ENCODE measurements around the gene PITPNM3.
"Not testable (repeated sequence)": the region's sequence is repeated elsewhere in the genome, so short reads cannot be mapped to it uniquely, and the experiment has no call there.

PITPNM3 gene
- long read RNA-seq, donor 1, full-length matches to known transcripts, result 1 of 1 reads
- long read RNA-seq, donor 1, partial matches to known transcripts, result 0 of 1 reads
- long read RNA-seq, donor 1, other reads (novel, unspliced or antisense), result 0 of 1 reads
- long read RNA-seq, donor 2, result 0 reads
- long read RNA-seq, donor 3, result 0 reads
- long read RNA-seq, donor 4, full-length matches to known transcripts, result 1 of 9 reads
- long read RNA-seq, donor 4, partial matches to known transcripts, result 8 of 9 reads
- long read RNA-seq, donor 4, other reads (novel, unspliced or antisense), result 0 of 9 reads
- long read RNA-seq, donor 5, result 0 reads
- long read RNA-seq, donor 6, result 0 reads
- long read RNA-seq, donor 7, result 0 reads
- long read RNA-seq, donor 8, result 0 reads

- peak; percentile 76 for DNase-seq
Measured at GRCh38 chr17:6556121-6557039, at the start of gene PITPNM3. PITPNM3 (minus strand) TSS chr17:6556555; CDS start chr17:6556406, 149 bp downstream.

DNA sequence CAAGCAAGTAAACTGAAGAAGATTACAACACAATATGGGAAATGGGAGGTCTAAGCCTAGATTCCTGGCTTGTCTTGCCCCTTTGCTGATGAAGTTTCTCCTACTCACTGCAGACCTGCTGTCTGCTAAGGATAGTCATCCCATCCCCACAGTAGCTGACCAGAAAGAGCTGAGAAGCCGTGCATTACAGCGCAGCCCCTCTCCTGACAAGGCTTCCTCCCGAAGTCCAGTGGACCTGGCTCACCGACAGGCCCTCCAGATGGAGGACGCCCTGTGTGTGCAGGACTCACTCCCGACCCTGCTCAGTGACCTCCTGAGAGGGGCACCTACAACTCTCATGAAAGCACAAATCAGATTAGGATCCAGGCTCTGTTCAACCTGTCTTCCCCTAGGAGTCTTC, 48.8 kb upstream of the PITPNM3 start:
- DNase-seq, result no peak

DNA sequence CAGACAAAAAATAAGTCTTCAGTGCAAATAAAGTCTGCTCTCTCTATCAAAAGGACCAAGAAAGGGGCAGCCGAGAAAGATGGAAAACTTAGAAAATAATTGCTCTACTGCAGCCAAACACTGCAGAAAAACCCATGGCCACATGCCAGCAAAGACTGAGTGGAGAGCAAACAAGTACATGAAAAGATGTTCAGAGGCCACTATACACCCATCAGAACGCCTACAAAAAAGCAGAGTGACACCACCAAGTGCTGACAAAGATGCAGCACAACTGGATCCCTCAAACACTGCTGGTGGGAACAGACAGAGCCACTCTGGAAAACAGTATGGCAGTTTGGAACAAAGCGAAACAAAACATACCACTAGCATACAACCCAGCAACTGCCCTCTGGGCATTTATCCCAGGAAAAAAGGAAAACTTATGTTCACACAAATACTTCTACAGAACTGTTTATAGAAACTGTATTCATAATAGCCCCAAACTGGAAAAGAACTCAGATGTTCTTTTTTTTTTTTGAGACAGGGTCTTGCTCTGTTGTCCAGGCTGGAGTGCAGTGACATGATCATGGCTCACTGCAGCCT, 47.5 kb upstream of the PITPNM3 start:
- DNase-seq, result no peak

- no peak for DNase-seq
Measured at GRCh38 chr17:6602141-6602540, 45.8 kb upstream of the PITPNM3 start.

GRCh38 chr17:6599364-6599763, 43.0 kb upstream of the PITPNM3 start:
- DNase-seq, result no peak

GRCh38 chr17:6597727-6598126, 41.4 kb upstream of the PITPNM3 start:
- no peak for DNase-seq

DNA sequence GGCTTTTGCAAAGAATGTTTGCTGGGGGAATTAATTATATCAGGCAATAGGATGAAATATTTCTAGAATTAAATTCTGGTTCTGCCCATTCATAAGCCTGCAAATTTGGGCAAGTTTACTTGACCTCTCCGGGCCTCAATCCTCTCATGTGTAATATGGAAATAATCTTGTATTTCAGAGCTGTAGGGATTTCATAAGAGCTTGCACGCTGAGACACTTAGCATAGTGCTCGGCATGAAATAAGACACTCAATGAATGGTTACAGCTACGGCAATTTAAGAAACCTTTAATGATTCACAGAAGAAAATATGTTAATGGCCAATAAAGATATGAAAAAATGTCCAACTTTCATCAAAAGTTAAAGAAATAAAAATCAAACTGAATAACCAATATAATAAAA, 40.6 kb upstream of the PITPNM3 start:
- no peak for DNase-seq

DNA sequence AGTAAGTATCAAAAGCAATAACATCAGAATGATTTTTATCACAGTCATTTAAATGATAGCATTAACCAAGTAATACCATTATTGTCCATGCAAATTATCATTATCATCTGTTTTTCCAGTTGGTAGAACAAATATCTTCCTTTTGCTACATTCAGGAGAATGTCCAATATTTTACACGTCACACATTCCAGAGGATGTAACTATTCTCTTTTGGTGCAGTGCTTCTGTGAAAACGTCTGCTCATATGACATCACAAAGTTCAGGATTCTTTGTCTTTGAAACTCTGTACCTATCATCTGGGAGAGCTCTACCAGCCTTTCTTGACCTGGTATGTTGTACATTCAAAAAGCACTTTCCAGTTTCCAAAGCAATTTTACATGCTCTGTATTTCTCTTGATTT, 40.2 kb upstream of the PITPNM3 start:
- no peak for DNase-seq

GRCh38 chr17:6596081-6596480, 39.7 kb upstream of the PITPNM3 start:
- no peak for DNase-seq

DNA sequence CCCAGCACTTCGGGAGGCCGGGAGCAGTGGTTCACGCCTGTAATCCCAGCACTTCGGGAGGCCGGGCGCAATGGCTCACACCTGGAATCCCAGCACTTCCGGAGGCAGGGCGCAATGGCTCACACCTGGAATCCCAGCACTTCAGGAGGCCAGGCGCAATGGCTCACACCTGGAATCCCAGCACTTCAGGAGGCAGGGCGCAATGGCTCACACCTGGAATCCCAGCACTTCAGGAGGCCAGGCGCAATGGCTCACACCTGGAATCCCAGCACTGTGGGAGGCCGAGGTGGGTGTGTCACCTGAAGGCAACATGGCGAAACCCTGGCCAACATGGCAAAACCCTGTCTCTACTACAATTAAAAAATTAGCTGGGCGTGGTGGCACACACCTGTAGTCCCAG, 37.0 kb upstream of the PITPNM3 start:
- DNase-seq, result not testable (repeated sequence)

- DNase-seq, result no peak
Measured at GRCh38 chr17:6592173-6592572, 35.8 kb upstream of the PITPNM3 start.

- no peak for DNase-seq
Measured at GRCh38 chr17:6591599-6592158, 35.3 kb upstream of the PITPNM3 start.

DNA sequence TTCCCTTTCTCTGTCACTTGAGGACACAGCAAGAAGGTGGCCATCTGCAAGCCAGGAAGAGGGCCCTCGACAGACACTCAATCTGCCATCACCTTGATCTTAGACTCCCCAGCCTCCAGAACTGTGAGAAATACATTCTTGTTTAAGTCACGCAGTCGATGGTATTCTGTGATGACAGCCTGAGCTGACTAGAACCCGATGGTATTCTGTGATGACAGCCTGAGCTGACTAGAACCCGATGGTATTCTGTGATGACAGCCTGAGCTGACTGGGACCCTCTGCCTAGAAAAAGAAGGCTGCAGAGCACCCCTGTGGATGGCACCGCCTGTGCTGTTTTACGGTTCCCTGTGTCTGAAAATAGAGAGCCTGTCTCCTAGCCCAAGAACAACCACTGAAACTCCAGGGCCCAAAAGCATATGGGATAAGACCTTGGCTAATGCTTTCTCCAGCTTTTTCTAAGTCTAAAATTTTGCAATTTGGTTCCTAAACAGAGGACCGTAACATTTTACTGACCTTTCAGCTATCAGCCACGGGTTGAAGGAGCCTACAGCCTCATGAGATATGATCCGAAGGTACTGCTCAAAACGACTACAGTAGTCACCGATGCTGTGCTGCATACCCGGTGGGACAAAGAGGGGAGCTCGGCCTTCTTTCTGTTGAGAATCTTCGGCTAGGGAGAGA, 33.1 kb upstream of the PITPNM3 start:
- DNase-seq, result no peak

GRCh38 chr17:6588165-6588564, 31.8 kb upstream of the PITPNM3 start:
- DNase-seq, result no peak

DNA sequence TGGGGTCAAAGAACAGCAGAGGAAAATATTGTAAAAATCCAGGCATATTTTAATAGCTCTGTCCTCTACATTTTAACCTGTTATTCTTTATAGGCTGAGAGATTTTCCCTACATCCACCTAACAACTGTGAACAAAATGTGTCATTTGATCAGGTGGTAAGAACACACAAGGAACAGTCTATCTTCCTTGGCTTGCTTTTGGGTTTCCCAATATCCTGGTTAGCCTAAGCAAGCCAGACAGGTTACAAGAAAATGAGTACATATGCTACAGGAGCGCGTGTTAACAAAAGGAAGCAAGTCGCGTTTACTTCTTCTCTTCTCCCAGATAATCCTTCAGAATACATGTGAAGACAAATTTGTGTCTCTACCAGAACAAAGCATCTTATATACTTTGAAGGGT, 31.0 kb upstream of the PITPNM3 start:
- no peak for DNase-seq

DNA sequence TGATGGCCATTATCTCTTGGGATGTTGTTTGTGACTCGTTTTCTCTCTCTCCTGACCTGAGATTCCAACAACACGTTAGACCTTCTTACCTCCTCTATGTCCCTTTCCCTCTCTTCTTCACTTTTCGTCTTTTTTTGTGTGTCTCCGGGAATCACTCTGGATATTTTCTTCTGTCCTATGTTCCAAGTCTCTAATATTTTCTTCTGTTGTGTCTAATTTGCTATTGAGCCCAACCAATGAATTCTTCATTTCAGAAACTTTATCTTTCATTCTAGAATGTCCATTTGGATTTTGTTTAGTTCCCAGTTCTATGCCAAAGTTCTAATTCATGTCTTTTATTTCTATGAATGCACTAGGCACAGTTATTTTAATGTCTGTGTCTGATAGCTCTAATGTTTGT, 27.1 kb upstream of the PITPNM3 start:
- DNase-seq, result no peak

- no peak for DNase-seq
Measured at GRCh38 chr17:6580625-6581024, 24.3 kb upstream of the PITPNM3 start.

DNA sequence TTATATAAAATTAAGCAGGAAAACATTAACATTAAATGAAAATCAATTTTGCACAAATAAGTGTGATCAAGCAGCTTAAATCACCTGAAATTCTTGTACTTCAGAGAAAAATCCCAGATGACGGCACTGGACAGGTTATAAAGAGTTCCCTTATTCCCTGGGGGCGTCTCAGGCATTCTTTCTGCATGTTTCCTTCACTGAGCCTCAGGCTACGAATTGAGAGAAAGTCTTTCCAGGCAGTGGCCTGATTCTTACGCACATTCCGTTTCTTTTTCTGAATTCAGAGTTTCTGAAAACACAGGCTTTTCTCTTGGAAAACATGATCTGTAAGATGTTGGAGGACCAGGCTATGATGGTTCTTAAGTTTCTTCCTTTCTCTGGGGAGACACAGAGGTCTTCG, 22.1 kb upstream of the PITPNM3 start:
- no peak for DNase-seq

GRCh38 chr17:6577686-6578263, 21.4 kb upstream of the PITPNM3 start:
- no peak for DNase-seq

- no peak for DNase-seq
Measured at GRCh38 chr17:6576038-6576785, 19.9 kb upstream of the PITPNM3 start.

DNA sequence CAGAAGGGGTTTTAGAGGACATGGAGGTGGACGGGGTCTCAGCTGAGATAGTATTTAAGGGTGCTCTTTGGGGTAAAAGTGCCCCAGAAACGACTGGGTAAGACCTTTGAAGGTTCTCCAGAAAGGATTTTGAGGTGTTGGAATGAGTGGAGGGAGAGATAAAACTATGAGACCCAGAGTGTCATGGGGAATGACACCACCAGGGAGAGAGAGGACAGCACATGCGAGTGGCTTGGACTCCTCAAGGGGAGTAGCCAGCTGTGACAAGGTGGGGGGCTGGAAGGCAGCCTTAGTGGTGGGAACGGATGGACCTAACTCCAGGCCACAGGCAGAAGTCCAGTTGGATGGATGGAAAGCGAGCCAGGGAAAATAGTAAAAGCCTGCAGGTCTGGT, 19.2 kb upstream of the PITPNM3 start:
- no peak for DNase-seq
